GM21360 (cell line): ENCODE data around the gene ANKRD28.

Experiments used
- ATAC-seq: cut with Tn5 transposase; IDR thresholded peaks from one replicate; pipeline ENCODE4 v1.9.1; 2021; ENCODE audit warnings: mild to moderate bottlenecking, moderate library complexity; ENCODE audit not compliant: unreplicated experiment

ANKRD28 gene

DNA sequence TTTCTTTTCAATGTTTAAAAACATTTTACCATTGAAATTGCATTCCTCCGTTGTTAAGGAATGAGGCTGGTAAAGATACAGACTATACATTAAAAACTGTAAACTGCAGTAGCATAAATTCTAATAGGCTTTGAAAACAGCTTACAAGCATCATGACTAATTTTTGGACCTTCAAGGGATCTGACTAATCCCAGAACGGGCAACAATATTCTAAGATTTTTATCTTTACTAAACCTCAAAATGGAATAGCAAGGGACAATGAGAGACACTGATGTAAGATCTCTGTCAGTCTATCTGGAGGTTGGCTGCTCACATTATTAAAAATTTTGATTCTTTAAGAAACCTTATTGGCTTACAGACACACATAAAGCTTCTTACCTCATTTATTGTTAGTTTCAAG, 121.5 kb downstream of the ANKRD28 start:
- no peak for ATAC-seq

DNA sequence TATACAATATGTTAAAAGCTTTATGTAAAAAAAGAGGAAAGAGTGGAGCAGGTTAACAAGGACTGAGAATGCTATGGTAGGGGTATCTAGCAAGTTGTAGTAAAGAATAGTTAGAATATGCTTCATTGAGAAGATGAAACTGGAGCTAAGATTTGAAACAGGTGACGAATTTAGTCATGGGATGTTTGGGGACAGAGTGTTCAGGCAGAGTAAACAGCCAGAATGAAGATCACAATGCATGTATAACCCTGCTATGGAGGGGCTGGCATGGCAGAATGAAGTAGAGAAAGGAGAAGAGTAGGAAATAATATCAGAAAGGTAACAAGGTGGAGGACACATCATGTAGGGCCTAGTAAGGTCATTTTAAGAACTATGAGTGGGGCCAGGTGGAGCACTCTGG, 124.2 kb downstream of the ANKRD28 start:
- ATAC-seq: no peak

DNA sequence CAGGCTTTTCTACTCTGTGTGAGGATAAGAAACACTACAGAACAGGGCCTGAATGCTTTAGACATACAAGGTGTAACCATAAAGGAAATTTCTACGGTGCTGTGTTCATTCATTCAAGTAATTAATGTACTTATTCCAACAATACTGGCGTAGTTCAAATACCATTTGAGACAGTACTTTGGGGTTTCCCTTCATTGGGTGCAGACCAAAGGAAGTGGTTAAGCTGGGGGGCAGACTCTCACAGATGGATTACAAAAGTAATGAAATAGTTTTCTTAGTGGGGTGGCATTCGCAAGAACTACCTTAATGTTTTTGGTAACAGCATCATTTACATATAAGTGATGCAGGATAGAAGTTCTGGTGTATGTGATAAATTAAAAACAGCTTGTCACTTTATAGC, 130.3 kb downstream of the ANKRD28 start:
- no peak for ATAC-seq

DNA sequence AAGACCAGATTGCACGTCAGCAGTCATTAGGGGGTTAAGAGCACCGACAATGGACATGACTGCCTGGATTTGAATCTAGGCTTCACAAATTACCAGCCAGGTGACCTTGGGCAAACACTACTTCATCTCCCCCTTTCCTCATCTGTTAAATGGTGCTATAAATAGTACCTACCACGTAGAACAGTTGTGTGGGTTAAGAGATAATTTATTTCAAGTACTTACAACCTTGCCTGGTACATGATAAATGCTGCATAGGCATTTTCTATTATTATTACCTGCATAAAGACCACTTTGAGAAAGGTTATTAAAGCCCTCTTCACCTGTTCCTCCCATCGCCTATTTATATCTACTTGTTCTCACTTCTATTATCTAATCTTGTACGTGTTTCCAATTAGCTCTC, 131.5 kb downstream of the ANKRD28 start:
- no peak for ATAC-seq

DNA sequence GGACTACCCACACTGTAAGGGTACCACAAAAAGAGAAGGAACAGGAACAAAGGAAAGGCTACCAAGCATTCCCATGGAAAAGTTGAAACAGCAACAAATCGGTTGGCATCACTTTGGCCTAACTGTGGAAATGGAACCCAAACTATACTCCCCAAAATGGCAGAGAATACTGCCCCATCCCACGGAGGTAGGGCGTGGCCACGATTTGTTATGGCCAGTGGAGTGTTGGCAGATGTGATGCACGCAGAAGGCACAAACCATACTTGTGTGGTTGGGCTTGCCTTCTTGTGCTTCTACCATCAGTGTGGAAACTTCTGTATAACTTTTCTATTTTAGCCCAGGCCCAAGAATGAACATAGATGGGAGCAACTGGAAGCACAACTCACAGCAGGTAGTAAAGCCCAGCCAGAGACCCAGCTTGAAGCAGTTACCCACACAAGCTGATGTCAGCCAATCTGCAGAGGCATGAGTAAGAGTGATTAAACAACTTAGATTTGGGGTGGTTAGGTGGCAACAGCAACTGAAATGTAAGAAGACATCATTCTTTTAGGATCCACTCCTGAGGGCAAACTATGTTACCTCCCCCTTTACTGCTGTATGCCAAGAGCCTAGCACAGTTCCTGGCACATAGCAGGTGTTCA, 132.1 kb downstream of the ANKRD28 start:
- no peak for ATAC-seq

DNA sequence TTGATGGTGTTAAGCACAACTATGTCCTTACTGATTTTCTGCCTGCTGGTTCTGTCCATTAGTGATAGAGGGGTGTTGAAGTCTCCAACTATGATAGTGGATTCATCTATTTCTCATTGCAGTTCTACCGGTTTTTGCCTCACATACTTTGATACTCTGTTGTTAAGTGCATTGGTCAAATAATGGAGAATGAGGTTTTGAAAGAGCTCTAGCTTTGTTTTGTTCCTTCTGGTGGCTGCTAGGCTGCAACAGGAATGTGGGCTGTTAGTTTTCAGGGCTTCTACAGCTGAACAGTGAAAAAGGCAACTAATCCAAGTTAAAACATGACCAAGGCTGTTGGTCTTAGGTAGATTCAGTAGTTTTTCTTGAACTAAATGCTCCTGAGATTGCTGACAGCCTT, 133.6 kb downstream of the ANKRD28 start:
- ATAC-seq: no peak

DNA sequence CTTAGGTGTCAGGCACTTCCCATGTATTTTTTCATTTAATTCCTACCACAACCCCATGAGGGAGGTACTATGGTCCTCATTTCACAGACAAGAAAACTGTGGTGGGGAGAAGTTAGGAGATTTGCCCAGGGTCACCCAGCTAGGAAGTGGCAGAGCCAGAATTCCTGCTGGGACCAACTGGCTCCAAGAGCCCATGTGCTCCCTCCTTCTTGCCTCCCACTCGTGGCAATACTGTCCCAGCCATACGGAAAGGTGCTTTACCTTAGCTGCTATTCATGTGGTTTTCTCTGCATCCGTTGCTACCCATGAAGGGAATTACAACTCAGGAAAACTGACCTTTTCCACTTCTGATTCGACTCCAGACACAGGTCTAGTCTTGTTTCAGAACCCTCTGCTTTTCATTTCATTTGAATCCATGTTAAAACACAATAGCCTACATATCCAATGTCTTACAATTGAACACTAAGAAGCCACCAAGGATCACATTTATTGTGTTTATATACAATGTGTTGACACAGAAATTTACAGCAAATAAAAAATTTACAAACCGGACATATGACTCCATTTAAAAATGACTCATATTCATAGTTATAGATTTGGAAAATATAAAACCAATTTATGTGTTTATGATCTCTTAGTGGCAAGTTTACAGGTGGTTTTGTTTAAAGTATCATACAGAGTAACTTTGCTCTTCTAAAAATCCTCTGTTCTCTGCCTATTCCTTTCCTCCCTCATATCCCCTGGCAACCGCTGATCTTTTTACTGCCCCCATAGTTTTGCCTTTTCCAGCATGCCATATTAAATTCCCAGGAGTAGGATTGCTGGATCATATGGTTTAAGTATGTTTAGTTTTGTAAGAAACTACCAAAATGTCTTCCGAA, 137.5 kb downstream of the ANKRD28 start:
- no peak for ATAC-seq

DNA sequence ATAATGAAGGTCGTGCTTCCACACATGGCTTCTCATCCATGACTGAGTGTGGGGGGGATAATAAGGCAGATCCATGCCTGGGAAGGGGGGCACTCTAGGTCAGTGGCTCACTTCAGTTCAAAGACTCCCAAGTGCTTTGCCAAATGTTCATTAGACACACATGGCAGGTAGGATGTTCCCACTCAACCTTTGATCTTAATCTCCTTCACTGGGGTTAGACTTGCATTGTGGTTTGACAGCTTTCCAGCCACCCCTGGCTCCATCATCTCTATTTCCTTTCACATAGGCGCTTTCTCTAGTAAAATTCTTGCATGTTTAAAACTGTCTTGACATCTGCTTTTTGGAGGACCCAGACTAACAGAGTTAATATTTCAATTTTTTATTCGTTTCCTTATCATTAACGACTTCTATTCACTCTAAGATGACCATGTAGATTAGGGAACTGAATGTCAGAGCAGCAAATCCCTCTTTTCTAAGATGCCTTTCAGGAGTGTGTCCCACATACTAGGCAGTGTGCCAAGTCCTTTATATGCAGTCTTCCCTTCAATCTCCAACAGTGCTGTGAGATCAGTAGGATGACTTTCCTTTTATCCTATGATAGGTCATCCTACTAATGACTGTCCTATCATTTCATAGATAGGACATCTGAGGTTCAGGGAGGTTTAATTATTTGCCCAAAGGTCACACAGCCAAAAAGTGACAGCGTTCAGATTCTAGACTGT, 138.4 kb downstream of the ANKRD28 start:
- ATAC-seq: no peak

DNA sequence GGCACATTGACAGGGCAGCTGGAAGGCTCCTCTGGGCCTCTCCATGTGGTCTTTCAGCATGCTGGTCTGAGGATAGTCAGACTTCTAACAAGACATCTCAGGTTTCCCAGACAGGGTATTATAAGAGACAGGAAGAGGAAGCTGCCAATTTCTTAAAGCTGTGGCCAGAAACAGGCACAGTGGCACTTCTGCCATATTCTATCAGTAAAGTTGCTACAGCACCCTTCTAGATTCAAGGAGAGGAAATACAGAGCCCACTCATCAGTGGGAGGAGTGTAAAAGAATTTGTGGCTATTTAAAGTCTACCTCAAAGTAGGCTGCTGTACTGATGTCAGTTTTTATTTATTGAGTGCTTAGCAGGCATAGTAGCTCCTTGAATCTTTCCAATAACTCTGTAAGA, 140.8 kb downstream of the ANKRD28 start:
- ATAC-seq: no peak

DNA sequence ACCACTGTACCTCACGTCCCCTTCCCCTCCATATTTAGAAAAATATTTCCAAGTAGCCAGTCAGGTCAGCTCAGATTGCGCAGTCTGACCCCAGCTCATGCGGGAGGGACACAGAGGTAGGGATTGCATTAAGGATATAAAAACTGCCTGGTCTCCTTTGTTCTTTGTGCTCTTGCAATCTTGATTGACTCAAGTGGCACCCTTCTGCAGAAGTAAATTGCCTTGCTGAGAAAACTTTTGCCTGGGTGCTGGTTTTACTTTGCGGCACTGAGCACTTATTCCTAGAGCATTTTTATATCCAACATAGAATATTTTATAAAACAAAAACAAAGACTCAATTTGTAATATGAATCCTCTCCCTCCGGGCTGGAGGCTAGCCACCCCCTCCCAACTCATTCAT, 141.4 kb downstream of the ANKRD28 start:
- no peak for ATAC-seq

DNA sequence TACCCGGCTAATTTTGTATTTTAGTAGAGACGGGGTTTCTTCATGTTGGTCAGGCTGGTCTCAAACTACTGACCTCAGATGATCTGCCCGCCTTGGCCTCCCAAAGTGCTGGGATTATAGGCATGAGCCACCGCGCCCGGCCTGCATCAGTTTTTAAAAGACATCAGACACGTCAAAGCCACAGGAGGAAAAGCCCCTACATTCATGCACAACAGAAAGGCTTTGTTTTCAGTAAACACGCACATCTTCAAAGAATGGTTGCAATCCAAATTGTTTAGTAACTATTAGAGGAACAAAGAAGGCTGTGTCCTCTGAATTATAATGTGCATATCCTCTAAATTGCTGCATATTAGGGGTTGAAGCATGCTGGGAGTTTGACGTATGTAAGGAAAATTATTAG, 142.9 kb downstream of the ANKRD28 start:
- ATAC-seq: no peak

DNA sequence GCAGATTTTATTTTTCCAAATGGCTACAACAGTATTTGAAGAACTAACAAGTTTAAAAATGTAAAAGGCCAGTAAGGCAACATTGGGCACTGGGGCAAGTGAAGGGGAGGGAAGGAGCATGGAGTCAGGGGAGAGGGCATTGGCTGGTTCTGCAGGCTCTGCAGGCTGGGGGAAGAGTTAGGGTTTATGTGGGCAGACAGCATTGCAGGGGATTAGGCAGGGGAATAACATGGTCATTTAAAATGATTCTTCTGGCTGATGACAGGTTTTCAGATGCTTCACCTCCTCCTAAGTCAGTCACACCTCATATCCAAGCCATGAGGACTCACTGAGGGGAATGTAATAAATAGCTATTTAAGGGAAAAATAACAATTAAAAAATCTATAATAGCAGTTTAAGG, 143.7 kb downstream of the ANKRD28 start:
- no peak for ATAC-seq

DNA sequence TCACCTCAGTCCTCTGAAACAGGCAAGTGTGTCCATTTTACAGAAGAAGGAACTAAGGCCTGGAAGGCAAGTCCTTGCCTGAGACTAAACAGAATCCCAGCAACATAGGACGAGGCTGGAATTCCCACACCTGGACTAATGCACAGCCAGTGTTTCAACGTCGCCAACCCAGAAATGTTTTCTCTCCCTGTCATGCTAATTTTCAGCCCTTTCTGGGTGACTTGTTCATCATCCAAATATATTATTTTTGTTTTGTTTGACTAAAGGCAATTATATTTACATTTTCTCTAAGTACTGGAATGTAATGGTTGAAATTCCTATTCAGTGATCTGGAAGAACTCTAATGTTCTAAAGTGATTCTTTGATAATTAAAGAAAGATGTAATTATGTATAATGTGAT, 144.5 kb downstream of the ANKRD28 start:
- ATAC-seq: no peak

DNA sequence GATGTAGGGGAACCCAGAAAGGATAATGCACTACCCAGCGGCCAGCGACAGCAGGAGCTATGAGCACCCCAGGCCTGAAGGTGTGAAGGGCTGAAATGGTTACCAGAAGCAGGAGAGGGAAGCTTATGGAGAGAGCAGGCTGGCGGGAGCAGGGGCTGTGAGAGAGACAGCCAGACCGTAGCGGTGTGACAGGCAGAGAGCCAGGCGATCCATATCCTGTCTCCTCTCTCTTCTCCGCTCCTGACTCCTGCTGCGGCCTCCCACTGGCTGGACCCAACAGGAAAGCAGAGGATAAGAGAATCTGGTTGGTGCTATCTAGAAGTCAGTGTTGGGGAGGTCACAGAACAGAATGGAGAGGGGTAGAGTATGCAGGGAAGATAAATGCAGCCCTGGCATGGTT, 146.4 kb downstream of the ANKRD28 start:
- ATAC-seq: no peak

DNA sequence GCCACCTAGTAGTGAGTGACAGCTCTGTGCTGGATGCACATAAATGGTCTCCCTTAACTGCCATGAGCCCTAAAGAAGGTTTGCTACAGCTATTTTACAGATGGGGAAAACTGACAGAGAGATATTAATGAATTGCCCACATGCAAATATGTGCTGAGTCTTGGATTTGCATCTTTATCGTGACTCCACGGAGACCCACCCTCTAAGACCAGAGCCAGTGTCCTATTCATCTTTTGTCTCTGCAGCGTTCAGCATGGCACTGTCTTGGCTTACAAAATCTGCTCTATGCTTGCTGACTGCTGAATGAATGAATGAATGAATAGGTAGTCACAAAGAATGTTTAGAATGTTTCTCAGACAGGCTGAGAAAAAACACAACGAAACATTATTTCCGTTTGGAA, 147.9 kb downstream of the ANKRD28 start:
- no peak for ATAC-seq

DNA sequence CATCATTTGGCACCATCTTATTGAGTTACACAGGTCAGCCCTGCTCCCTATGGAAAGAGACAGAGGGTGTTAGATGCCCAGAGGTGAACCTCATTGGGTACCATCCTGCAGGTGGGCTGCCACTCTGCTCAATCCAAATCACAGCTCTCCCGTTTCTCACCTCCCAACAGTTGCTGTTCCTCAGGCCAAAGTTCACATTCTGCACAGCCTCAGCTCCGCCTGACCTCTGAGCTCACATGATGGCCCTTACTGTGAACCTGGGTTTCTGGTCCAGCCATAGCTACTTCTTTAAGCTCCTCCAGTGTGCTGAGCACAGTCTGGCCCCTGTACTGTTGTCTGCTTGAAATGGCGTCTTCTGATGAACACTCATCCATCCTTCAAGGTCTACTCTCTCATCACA, 148.4 kb downstream of the ANKRD28 start:
- ATAC-seq: no peak

DNA sequence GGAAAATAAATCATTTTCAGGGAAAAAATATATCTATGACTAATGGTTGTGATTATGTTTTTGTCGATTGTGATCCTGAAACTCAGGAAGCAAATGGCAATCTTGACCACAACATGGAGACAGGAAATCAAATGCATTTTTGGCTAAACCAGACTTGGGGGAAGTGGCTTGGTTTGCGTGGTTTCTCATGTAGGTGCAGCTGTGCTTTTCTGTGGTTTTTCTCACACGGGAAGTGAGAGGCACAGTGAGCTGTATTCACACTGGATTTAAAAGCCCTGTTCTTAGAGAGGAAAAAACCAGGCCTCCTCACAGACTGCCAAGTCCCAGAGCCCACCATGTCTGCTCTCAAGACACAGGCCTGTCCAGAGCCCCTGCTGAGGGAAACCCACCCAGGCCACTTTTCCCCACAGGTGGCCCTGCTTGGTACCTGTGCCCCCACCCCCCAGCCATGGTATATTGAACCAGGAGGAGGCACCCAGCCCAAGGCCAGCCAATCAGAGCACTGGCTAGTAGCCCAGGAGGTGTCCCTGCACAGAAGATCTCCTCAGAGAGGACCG, 150.1 kb downstream of the ANKRD28 start:
- peak; percentile 92 for ATAC-seq

DNA sequence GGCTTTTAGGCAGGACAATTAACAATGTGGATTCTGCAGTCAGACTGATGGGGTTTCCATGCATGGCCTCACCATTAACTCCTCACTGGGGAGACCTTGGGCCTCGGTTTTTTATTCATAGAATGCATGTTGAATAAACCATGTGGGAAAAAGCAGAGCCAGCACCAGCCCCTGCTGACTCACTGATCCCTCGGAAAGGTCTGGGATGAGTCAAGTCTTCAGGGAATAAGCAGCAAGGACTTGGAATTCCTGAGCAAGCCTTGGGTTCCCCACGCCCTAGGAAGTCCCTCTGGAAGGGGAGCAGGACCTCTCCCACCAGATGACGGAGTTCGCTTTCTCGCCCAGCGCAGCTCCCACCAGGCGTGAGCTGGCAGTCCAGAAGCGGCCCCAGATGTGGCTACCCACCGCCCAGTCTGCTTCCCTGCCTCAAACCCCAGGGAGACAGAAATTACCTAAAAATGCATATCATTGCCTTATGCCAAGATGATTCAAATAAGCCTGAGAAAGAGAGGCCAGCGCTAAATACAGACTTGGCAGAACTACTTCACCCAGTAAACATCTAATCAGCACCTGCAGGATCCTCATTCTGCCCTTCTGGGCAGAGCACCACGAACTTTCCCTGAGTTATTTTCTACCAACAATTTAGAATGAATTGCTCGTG, 150.8 kb downstream of the ANKRD28 start:
- ATAC-seq: peak; percentile 21

DNA sequence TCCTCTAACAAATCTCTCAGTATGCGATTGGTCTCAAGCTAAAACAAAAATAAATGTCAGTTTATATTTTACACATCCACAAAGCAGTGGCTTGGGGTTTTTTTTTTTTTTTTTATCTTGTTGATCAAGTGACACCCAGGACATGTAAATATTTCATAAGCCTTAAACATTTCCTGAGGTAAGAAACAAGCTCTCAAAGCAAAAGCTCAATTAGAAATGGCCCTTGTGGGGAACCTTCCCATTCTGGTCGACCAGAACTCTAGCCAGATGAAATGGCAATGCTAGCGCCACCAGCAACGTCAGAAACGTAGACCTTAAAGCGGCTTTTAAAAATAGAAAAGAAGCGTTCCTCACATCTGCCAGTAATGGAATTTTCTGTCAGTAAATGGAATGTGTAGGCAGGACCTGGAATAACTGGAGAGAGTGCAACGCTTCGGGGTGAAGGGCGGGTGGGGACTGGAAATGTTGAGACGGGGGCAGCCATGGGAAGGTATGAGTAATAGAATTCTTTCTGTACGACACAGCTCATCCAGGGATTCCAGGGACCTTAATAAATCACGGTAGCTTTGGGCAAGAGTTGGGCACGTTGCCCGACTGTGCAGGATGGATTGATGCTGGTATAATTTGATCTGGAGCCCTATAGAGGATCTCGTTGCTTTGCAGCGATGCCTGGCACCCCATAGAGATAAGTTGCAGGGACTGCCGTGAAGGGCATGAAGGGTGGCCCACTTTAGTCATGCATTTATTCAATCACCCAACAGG, 151.9 kb downstream of the ANKRD28 start:
- no peak for ATAC-seq

DNA sequence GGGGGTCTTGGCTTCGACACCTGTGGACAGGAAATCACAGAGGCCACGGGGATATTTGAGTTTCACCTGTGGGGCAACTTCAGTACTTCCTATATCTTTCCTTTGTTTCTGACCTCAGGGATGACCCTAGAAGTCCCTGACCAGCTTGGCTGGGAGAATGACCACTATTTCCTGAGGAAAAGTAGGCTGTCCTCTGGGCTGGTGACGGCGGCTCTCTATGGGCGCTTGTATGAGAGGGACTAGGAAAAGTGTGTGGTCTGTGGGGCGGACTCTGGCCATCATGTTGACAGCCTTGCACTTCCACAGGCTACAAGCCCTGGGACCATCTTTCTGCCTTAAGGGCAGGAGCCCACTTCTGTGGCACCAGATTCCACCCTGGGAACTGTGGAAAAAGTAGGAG, 152.5 kb downstream of the ANKRD28 start:
- no peak for ATAC-seq
